Measurements from ENCODE around the gene HTR3D.

GRCh38 chr3:184001761-184002160 is 29.8 kb upstream of the HTR3D start:
- TF ChIP-seq, protein P1, sequence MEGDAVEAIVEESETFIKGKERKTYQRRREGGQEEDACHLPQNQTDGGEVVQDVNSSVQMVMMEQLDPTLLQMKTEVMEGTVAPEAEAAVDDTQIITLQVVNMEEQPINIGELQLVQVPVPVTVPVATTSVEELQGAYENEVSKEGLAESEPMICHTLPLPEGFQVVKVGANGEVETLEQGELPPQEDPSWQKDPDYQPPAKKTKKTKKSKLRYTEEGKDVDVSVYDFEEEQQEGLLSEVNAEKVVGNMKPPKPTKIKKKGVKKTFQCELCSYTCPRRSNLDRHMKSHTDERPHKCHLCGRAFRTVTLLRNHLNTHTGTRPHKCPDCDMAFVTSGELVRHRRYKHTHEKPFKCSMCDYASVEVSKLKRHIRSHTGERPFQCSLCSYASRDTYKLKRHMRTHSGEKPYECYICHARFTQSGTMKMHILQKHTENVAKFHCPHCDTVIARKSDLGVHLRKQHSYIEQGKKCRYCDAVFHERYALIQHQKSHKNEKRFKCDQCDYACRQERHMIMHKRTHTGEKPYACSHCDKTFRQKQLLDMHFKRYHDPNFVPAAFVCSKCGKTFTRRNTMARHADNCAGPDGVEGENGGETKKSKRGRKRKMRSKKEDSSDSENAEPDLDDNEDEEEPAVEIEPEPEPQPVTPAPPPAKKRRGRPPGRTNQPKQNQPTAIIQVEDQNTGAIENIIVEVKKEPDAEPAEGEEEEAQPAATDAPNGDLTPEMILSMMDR (conservative IDR thresholded peaks at IDR 0.05; ENCODE audit: low read depth in 2 of 2), result no peak
- TF ChIP-seq POLR2AphosphoS5 (IDR thresholded peaks at IDR 0.05; ENCODE audit: low read depth) (no peak), EZH2phosphoT487 (IDR thresholded peaks at IDR 0.05; ENCODE audit: unreplicated experiment) (no peak), EZH2 (IDR thresholded peaks at IDR 0.05; ENCODE audit: low read depth, unreplicated experiment) (no peak), CREB1 (CRISPR knock-in tag; IDR thresholded peaks at IDR 0.05; ENCODE audit: low read depth) (no peak), ETS1 (IDR thresholded peaks at IDR 0.05) (no peak), REST (IDR thresholded peaks at IDR 0.05; ENCODE audit: unreplicated experiment) (no peak), ZNF114 (CRISPR knock-in tag; IDR thresholded peaks at IDR 0.05) (no peak), JUNB (IDR thresholded peaks at IDR 0.05; ENCODE audit: unreplicated experiment) (no peak), ZNF331 (CRISPR knock-in tag; IDR thresholded peaks at IDR 0.05; ENCODE audit: low read depth) (no peak), NANOG (IDR thresholded peaks at IDR 0.05; ENCODE audit: borderline replicate concordance) (no peak), STAT1 (IDR thresholded peaks at IDR 0.05; ENCODE audit: unreplicated experiment) (no peak)
